Right ventricle myocardium inferior (tissue), 1 donor: ENCODE measurements around the gene FAM161A. TPM values are rescaled to one million over a fixed set of nuclear protein-coding genes. Genes with fewer than 3 reads are reported as not detected.
"Not testable (repeated sequence)": the region's sequence is repeated elsewhere in the genome, so short reads cannot be mapped to it uniquely, and the experiment has no call there.

Experiments
- ATAC-seq: fragments of 200-7000 bp; cut with Tn5 transposase; one replicate; pipeline ENCODE4 v1.9.1; 2020; ENCODE audit warnings: mild to moderate bottlenecking, moderate library complexity
- DNase-seq: peaks from one replicate; pipeline ENCODE4 v3.0.0; 2021; ENCODE audit errors: missing footprints
- intact Hi-C: fragments of 100-400 bp; cut with DNase I; formaldehyde crosslinking; loops from one replicate; pipeline ENCODE4 v1.11.0; 2022
- total RNA-seq: library from RNA; stranded (reverse); fragmentation: NEBNext Ultra II Directional; extraction: Animal tissue kit (Norgen Biotek cat#: 25700); gene quantifications from one replicate; pipeline ENCODE4 v1.2.1, GENCODE V29; 2021
- donor health status: DM: no; HTN: yes; CAD: no; lungs with severe emphysema.

Gene FAM161A
- total RNA-seq, 1 donor from 2014 or later = 0.60 TPM

GRCh38 chr2:61853086-61853846 is 594 bp downstream of the FAM161A start:
- intact Hi-C loops = loop anchor here (5.0 to 10.0 kb wide), 2 partner anchors 316 to 348 kb away; partner anchors contain the start of gene XPO1
- peak; percentile 84 for DNase-seq
- ATAC-seq = peak; percentile 89

DNA sequence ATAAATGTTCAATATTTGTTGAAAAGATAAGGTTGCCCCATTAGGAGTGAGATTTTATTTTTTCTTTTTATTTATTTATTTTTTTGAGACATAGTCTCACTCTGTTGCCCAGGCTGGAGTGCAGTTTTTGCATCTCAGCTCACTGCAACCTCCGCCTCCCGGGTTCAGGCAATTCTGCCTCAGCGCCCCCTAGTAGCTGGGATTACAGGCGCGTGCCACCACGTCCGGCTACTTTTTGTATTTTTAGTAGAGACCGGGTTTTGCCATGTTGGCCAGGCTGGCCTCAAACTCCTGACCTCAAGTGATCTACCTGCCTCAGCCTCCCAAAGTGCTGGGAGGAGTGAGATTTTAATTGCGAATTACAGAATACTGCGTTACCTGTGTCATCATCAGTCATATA is 2.6 kb downstream of the FAM161A start:
- intact Hi-C loops = loop anchor here (5.0 to 10.0 kb wide), 2 partner anchors 314 to 346 kb away; partner anchors contain the start of gene XPO1
- not testable (repeated sequence) for ATAC-seq, DNase-seq

- intact Hi-C loops = no loop called here
- ATAC-seq (no peak), DNase-seq (no peak)
These were observed 8.5 kb downstream of the FAM161A start for GRCh38 chr2:61845320-61845719.

GRCh38 chr2:61841286-61841685 is 12.6 kb downstream of the FAM161A start:
- intact Hi-C loops = no loop called here
- no peak for ATAC-seq
- DNase-seq = no peak

DNA sequence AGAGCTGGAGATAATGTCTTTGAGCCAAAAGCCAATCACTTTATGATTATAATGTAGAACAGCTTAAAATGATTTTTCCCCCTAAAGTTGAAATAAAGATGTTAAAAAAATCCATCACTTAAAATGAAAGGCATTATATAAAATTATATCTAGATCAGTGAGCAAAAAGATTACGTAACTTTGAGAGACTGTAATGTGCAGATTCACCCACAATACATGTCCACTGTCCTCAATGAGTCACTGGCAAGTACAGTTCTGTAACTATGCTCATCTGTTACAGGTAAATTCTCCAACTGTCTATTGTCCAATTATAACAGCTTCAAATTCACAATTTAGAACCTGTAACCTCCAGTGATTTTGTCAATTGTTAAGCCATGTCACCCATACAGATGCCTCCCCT is 19.0 kb downstream of the FAM161A start:
- intact Hi-C loops = no loop called here
- no peak for ATAC-seq
- no peak for DNase-seq

DNA sequence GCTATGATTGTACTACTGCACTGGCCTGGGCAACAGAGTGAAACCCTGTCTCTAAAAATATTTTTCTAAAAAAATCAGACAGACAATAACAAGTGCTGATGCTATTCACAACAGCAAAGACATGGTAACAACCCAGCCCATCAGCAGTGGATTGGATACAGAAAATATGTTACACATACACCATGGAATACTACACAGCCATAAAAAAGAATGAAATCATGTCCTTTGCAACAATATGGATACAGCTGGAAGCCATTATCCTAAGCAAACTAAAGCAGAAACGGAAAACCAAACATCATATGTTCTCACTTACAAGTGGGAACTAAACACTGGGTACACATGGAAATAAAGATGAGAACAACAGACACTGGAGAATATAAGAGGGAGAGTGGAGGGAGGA is 19.9 kb downstream of the FAM161A start:
- intact Hi-C loops = no loop called here
- no peak for ATAC-seq

DNA sequence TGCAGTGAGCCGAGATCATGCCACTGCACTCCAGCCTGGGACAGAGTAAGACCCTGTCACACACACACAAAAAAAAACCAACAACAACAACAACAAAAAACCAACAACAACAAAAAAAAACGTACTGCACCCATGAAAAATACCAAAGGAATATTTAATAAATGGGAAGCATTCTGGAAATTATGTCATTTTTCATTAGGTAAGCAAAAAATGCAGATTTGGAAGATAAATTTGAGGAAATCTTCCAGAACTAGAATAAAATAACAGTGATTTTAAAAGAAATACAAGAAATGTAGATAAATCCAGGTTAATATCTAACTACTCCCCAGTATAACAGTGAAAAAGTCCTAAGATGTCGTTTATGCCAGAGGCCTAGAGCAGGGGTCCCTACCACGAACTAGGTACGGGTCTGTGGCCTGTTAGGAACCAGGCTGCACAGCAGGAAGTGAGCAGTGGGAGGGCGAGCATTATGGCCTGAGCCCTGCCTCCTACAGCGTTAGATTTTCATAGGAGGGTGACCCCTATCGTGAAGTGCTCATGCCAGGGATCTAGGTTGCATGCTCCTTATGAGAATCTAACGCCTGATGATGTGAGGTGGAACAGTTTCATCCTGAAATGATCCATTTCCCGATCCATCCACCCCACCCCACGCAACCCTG is 21.5 kb downstream of the FAM161A start:
- intact Hi-C loops = no loop called here
- ATAC-seq (no peak), DNase-seq (no peak)

More for the DNA sequence above, 19.9 kb downstream of the FAM161A start:
- DNase-seq = no peak

- DNase-seq = no peak
- no peak for ATAC-seq
- intact Hi-C loops = no loop called here
These were observed 31.6 kb downstream of the FAM161A start for GRCh38 chr2:61822255-61822654.

- ATAC-seq (peak; percentile 90), DNase-seq (no peak)
- intact Hi-C loops = no loop called here
These were observed 37.1 kb downstream of the FAM161A start for GRCh38 chr2:61816480-61817355.

- DNase-seq (no peak), ATAC-seq (no peak)
- intact Hi-C loops = no loop called here
These were observed 39.2 kb downstream of the FAM161A start for GRCh38 chr2:61814539-61815160.

GRCh38 chr2:61813314-61813713 is 40.5 kb downstream of the FAM161A start:
- ATAC-seq, DNase-seq, intact Hi-C loops: not testable (repeated sequence)

DNA sequence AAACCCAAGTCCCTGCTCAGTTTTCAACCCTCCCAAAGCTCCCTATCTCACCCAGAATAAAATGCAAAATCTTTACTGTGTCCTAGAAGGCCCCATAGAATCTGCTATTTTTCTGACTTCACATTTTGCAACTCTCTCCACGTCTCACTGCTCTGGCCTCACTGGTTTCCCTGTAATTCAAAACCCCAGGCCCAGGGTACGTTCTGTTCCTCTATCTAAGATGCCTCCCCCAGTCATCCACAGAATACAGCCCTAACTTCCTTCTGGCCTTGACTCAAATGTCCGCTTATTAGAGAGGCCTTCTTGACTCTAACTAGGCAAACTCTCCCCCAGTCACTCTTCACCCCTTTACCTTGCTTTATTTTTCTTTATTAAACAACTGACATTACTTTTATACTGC is 42.0 kb downstream of the FAM161A start:
- intact Hi-C loops = no loop called here
- ATAC-seq = no peak
- no peak for DNase-seq

- ATAC-seq, intact Hi-C loops, DNase-seq: not testable (repeated sequence)
These were observed 43.7 kb downstream of the FAM161A start for GRCh38 chr2:61810203-61810602.

GRCh38 chr2:61808693-61809092 is 45.2 kb downstream of the FAM161A start:
- DNase-seq, intact Hi-C loops, ATAC-seq: not testable (repeated sequence)

DNA sequence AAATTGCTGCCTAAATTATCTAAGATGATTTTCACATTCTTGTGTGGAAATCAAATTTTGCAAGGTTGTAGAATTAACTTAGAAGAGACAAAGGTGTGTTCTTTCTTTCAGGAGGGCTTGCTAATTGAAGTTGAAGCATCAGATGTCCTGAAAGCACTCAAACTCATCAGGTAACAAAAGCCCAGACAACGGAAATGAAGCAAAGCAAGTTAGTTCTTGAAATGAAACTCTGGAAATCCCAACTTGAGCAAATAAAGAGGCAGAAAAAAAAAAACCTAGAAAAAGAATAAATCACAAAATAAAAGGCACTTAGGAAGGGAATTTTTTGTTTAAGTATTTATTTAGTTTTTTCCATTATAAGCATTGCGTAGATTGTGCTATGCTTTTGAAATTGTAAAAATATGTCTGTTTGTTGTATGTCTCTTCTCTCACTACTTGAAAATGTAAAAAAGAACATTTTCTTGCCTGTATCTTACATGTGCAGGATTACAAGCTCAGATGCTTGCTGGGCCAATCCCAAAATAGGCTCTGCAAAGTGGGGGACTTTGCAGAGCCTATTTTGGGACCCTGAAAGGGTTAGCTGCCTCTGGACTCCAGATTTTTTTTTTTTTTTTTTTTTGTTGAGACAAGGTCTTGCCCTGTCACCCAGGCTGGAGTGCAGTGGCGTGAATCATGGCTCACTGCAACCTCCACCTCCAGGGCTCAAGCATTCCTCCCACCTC is 46.7 kb downstream of the FAM161A start:
- intact Hi-C loops = no loop called here
- no peak for ATAC-seq
- no peak for DNase-seq

DNA sequence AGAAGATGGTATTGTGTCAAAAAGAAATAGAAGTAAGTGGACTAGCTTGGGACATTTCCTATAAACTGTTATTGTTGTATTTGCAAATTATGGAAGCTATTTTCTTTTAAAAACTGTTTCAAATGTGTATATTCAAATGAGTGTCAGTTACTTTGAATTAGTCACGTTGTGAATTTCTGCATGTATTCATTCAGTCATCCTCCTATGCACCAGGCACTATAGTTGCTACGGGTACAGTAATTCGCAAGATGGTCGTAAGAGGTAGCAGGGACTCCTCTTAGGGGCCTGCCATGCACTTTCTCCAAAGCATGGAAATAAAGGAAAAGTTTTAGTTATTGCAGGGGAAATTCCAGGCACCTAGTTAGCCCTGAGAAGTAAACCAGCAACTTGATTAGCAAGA is 51.3 kb downstream of the FAM161A start:
- intact Hi-C loops = no loop called here

GRCh38 chr2:61799099-61799498 is 54.8 kb downstream of the FAM161A start:
- intact Hi-C loops = loop anchor here (10.0 kb wide), 1 partner anchor 264 kb away; the partner anchor contains the start of gene XPO1
- no peak for ATAC-seq
- DNase-seq = no peak

More for the DNA sequence above, 51.3 kb downstream of the FAM161A start:
- ATAC-seq (no peak), DNase-seq (no peak)

GRCh38 chr2:61797446-61797845 is 56.4 kb downstream of the FAM161A start:
- ATAC-seq, DNase-seq: not testable (repeated sequence)
- intact Hi-C loops = loop anchor here (10.0 kb wide), 1 partner anchor 263 kb away; the partner anchor contains the start of gene XPO1
